ENCODE data around the gene FGF9.

Gene FGF9

GRCh38 chr13:21753117-21753729 is 82.3 kb downstream of the FGF9 start:
- ATAC-seq (no peak), DNase-seq (no peak)
- Mint-ChIP-seq H3K4me1 (no peaks in the 10 kb centered on the region), H3K27me3 (no peaks in the 10 kb centered on the region), H3K4me3 (no peak overlapping the region), H3K9me3 (no peaks in the 10 kb centered on the region), H3K27ac (no peak overlapping the region)

All from stimulated activated naive CD8-positive, alpha-beta T cell treated with anti-CD3 and anti-CD28 coated beads, Interleukin-15, amount 100 ng/mL, for 72 hours (primary cell).